ENCODE data around the gene CCR1.
"Not testable (repeated sequence)": the region's sequence is repeated elsewhere in the genome, so short reads cannot be mapped to it uniquely, and the experiment has no call there.

CCR1 gene

DNA sequence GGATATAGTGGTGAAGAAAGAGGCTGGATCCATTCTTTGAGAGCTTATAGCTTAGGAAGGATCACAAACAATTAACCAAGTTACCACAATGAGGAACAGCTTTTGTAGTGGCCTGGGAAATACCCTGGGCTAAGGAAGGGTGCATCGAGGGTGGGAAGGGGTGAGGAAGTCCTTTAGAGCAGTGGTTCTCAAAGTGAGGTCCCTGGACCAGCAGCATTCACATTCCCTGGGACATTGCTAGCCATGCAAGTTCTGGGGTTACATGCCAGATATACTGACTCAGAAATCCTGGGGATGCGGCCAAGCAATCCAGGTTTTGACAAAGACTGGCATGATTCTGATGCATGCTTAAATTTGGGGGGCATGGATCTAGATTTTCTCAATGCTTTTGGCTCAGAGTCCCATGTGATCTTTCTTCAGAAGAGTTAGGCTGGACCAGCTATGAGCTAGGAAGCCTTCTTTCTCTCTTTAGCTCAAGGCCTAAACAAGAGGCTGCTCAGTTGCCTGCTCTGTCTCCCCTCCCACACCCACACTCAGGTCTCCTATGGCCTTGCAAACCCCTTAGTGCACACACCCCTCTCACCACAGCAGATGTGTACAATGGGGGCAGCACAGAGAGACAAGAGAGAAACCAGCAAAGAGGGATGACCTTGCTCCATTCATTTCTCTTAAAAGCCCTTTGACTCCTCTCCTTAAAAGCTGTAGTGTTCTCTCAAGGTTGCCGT, 1.8 kb upstream of the CCR1 start:
- DNase-seq: no peak

DNA sequence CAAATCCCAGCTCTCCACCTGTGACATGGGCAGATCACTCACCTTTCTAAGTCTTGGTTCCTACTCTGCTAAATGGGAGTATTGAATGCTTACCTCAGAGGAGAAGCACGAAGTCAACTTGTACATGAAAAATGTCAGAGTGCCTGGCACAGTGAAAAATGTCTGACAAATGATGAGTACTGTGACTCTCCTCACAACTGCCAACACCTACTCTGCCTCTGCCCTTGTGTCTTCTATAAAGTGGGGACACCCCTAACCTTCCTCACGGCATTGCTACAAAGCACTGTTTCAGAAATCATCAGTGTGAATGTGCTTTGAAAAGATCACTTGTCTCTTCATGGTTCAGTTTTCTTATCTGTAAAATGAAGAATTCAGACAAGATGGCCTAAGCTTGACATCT, 940 bp upstream of the CCR1 start:
- DNase-seq: no peak

DNA sequence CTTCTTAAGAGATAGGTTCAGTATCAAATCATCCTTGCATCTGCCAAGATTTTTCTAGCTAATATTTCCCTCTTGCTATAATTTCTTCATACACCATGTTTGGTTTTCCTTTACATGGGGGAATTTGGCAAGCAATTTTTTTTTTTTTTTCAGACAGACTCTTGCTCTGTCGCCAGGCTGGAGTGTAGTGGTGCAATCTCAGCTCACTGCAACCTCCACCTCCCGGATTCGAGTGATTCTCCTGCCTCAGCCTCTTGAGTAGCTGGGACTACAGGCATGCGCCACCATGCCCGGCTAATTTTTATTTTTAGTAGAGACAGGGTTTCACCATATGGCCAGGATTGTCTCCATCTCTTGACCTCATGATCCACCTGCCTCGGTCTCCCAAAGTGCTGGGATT, 599 bp downstream of the CCR1 start:
- DNase-seq: not testable (repeated sequence)

DNA sequence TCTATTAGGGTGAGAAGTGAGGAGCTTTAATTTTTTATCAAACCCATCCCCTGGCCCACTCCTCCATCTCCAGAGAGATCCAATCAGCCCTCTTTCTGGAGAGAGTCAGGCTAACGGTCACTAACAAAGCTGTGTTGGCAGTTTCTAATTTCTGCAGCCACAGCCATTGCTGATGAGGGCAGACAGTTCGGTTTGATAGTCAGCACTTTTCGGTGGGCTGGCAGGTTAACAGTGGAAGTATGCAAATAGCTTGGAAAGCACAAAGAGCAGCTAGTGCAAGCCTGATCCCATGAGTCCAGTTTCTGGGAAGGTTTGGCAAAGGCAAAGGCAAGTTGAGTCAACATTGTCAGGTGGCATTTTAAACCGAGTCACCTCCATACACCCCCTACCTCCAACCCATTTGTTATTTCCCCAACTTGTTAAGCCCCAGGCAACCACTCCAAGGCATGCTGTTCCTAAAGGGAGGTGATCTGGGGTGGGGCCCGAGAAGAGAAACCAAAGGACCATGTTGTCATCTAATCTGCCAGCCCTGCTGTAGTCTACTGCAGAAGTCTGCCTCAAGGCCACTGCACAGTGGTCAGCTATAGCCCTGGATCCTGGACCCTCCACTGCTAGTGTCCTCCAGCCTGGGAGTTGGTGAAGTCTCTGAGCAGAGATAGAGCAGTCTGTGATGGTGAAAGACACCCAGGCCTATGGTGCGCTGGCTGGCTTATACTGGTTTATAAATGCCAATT, 1.7 kb downstream of the CCR1 start:
- no peak for DNase-seq

DNA sequence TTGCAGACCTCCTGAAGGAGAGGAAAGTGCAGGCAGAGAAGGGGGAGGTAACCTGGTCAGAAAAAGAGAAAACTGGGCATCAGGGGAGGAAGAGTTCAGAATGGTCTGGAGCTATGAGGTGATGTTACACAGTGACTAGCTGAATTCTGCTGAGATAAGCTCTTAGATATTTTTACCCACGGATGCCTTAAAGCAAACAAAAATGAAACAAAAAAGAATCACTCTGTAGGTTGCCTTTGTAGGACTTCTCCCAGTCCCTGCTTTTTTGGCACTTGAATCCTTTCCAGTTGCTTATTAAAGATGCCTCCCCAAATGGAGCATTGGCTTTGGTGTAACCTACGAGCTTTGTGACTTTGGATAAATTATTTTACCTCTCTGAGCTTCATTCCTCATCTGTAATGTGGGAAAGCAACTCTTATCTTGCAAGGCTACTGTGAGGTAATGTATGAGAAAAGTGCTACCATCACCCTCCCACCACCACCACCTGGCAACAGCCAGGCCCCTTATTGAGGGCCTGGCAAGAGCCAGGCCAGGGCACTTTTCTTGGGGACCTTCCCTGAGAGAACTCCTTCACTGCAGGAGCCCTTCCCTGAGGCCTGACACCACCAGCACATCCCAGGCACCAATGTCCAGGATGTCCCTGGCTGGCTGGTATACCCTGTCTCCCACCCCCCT, 2.7 kb downstream of the CCR1 start:
- DNase-seq: no peak

DNA sequence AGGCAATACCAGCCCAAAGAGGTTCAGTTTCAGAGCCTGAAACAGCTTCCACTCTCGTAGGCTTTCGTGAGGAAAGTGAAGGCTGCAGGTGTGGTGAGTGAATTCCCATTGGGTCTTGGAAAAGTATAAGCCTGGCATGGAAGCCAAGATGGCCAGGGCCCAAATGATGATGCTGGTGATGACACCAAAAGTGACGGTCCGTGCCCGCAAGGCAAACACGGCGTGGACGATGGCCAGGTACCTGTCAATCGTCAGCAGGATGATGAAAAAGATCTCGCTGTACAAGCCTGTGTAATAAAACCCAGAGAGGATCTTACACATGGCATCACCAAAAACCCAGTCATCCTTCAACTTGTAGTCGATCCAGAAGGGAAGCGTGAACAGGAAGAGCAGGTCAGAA, 4.4 kb downstream of the CCR1 start:
- no peak for DNase-seq

DNA sequence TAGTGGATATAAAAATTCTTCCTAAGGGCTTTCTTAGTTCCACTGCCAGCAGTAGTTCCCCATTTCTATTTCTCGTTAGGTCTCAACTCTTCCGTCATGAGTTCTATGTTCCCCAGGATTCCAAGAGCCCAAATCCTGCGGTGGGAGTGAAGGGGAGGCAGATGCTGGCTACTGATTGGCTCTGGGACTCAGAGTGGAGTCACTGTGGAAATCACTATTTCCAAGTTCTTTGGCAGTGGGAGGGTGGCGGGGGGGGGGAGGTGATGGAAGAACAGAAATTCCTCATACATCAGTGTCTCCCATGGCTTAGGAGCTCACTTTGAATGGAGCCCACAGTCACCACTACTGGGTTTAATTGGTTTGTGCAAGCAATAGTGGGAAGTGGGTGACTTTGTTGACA, 5.6 kb downstream of the CCR1 start:
- DNase-seq: no peak

DNA sequence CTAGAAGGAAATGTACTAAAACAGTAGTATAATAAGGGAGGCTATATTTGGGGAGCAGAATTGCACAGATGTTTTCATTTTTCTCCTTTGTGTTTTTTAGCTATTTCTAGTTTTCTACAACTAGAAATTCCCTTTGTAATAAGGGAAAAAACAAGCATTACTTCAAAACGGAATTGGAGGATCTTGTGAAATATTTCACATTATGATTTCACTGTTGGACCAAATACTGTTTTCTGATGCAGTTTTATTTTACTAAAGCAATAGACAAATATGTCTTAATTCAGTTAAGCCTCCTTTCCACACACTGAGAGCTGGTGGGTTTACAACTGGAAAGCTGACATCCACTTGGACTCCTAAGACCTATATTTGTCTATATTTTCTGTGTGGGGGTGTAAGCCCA, 7.3 kb downstream of the CCR1 start:
- DNase-seq: no peak

DNA sequence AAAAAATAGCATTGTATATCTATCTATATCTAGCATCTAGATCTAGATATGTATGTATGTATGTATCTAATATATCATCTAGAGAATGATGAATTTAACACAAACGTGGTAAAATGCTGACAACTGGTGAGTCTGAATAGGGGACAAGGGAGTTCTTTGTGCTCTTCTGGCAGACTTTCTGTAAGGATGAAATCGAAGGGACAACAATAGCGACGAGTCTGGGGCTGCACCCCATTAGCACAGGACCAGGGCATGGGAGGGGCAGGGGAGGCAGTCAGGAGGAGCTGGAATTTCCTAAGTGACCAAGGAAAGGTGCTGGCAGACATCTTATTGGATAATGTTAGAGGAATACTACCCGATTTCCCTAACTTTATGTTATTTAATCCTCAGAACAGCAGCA, 7.9 kb downstream of the CCR1 start:
- DNase-seq: no peak

DNA sequence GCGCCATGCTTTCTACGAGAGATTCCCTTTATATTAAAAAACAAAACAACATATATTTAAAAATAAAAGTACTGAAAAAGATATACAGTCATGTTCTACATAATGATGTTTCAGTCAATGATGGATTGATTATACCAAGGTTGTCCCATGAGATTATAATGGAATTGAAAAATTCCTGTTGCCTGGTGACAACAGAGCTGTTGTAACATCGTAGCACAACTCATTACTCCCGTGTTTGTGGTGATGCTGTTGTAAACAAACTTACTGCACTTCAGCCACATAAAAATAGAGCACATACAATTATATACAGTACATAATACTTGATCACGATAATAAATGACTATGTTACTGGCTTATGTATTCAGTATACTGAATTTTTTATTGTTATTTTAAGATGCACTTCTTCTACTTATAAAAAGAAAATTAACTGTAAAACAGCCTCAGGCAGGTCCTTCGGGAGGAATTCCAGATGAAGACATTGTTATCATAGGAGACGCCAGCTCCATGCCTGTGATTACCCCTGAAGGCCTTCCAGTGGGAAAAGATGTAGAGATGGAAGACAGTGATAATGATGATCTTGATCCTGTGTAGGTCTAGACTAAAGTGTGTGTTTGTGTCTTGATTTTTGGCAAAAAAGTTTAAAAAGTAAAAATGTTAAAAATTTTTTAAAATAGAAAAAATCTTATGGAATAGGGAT, 11.7 kb downstream of the CCR1 start:
- DNase-seq: no peak

DNA sequence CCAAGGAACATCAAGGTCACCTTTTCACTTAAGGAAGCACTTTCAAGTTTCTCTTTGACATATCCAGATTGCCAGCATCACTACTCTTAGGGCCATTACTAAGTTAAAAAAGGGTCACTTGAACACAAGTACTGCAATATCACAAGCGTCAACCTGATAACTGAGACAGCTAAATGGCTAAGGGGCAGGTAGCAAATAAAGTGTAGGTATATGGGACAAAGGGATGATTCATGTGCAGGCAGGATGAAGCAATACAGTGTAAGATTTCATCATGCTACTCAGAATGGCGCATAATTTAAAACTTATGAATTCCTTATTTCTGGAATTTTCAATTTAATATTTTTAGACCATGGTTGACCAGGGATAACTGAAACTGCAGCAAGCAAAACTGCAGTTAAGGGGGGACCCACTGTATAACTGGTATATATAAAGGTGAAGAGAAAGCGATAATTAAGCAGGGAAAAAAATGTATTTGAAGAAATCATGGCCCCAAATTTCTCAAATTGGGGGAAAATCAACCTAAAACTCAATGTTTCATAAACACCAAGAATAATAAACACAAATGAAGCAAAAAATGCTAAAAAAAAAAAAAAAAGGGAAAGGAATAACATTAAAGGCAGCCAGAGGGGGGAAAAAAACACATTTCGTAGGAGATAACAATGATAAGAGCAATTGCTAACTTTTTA, 13.1 kb downstream of the CCR1 start:
- DNase-seq: no peak

DNA sequence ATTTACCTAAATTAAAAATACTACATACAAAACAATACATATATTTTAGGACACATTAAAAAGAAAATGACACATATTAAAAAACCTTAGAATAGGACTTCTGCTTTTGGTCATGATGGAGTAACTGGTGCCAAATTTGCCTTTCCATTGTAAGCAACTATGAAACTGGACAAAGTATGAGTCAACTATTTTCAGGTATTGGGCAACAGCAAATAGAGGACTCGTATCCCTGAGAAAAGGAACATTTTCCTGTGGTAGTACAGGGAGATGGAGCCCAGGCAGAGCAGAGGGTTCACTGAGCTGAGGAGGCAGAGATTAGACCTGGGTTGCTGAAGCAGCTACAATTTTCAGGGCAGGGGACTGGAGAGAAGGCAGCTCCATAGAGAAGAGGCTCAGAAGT, 14.7 kb downstream of the CCR1 start:
- DNase-seq: no peak

DNA sequence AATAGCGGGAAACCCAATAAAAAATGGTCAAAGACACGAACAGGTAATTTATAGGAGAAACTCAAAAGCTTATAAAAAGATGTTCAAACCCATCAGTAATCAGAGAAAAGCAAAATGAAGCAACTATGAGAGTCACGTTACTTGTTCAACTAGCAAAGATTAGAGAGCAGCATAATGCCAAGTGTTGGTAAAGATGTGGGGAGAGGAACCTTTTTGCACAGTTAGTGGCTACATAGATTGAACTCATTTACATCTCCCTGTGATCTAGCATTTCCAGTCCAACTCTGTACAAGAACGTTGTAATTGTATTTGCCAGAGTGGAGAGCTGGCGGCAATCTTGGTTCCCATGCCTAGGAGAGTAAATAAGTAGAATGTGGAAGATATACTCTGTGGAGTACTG, 15.2 kb downstream of the CCR1 start:
- no peak for DNase-seq

DNA sequence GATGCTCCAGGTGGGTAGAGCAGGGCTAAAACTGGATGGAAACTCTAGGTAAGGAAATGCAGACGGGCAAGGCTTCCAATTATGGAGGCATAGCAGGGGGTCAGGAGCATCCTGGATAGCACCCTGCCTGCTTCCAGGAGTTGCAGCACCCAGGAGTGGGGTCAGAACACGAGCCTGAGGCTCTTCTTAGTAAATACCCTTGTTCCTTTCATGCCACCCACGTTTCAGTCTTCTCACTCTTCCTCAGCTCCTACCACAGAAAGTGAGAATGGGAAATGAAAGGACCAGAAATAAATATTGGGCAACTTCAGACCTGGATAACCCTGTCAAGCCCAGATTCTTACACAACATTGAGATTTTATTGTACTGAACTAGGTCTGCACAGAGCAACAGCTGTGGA, 16.4 kb downstream of the CCR1 start:
- DNase-seq: no peak

DNA sequence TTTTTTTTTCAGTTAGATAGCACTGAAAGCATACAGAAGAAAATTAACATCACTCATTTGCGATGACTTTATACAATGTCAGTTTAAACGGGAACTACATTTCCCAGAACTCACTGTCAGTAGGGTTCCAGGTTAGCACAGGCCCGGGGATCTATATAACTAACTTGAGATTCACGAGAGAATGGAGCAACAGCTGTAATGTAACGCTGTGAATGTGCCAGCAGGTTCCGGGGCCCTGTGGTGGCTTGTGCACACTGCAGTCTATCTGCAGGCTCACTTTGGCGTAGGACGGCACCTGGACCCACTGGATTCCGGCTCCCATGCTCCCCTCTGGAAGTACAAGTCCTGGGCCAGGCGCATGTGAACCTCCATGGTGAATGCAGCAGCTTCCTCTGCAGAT, 19.4 kb downstream of the CCR1 start:
- no peak for DNase-seq

DNA sequence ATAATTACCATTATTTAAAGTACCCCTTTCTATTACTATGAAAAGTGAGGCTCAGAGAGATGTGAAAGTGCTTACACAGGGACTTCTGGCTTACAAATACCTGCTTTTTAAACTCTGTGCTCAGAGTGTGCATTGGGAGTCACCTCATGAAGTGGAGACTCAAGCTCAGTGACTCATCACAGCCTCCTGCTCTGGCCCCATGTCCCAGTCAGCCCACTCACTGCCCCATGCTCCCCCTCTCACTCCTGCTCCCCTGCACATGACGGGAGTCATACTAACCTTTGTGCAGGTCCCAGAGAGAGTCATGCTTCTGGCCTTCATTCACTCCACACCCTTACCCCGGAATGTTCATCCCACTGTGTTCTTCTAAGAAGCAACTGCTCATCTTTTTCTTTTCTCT, 20.2 kb downstream of the CCR1 start:
- no peak for DNase-seq

DNA sequence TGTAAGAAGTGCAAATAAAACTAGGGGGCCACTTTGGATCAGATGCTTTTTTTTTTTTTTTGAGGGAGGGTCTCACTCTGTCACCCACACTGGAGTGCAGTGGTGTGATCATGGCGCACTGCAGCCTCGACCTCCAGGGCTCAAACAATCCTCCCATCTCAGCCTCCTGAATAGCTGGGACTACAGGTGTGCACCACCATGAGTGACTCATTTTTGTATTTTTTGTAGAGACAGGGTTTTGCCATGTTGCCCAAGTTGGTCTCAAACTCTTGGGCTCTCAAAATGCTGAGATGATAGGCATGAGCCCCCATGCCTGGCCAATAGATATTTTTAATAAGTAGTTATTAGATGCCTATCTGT, 20.8 kb downstream of the CCR1 start:
- DNase-seq: no peak

DNA sequence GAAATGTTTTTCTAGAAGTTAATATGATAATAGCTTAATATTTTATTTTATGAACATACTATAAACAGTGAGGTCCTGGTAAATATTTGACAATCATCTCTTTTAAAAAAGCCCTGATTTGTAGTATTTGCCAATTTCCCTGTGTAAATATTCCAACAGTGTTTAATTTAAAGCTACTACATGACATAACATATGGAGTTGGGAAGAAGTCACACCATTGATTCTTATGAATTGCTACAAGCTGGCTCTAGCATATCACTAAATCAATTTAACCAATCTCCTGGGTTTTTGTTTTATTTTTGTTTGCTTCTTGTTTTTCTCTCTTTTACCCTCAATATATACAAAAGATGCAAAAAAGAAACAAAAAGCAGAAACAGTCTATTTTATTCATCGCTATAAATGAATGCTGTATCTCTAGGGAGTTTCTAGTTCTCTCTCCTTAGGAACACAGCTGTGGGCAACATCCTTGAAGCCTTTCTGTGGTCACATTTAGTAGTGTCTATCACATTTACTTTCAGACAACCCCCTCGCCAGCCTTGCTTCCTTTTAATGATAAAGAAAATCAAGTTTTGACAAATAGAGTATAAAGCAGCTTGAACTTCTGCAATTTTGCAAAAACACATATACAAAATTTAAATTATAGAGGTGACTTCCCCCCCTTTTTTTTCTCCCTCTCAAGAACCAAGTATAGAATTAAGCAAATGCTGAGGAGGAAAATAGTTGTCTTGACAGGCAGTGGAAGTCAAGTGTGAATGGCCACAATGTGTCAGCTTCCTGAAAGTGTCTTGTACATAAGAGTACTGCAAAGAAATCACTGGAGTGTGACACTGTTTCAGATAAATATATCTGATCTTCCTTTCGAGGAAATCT, 21.4 kb downstream of the CCR1 start:
- peak; percentile 51 for DNase-seq

DNA sequence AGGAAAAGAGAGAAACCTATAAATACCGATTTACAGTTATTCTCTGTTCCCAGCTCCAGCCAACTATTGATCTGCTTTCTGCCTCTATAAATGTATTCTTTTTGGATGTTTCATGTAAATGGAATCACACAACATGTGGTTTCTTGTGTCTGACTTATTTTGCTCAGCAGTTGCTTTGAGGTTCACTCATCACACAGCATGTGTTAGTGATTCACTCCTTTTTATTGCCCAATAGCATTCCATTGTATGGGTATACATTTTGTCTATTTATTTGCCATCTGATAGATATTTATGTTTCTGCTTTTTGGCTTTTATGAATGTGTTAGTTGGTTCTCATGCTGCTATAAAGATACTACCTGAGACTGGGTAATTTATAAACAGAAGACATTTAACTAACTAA, 23.6 kb downstream of the CCR1 start:
- DNase-seq: peak; percentile 34

DNA sequence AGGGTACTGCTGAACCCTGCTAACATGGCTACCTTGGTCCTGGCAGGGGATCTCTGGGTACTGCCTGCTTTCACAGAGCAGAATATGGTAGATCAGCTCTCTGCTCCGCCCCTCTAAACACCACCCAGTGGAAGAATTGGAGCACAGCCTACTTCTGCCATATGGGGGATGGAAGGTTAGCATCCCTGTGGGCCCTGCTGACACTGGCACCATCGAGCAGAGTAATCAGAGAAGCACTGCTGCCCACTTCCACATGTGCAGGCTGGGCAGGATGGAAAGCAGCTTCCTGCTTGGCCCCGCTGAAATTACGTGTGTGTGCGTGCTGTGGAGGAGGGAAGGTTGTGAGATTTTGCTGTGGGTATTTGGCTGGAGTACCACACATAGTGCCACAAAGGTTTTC, 24.8 kb downstream of the CCR1 start:
- DNase-seq: no peak

DNA sequence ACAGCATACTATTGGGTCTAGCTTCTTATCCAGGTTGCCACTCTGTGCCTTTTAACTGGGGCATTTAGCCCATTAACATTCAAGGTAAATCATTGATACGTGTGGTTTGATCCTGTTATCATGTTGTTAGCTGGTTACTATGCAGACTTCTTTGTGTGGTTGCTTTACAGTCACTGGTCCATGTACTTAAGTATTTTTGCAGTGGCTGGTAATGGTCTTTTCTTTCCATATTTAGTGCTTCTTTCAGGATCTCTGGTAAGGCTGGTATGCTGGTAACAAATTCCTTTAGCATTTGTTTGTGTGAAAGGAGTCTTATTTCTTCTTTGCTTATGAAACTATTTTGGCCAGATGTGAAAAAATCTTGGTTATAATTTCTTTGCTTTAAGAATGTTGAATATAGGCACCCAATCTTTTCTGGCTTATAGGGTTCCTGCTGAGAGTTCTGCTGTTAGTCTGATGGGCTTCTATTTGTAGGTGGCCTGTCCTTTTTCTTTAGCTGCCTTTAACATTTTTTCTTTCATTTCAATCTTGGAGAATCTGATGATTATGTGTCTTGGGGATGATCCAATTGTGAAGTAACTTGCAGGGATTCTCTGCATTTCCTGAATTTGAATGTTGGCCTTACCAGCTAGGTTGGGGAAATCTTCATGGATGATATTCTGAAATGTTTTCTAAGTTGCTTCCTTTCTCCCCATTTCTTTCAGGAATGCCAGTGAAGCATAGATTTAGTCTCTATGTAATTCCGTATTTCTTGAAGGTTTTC, 39.3 kb downstream of the CCR1 start:
- no peak for DNase-seq

Measured in activated CD4-positive, alpha-beta T cell treated with anti-CD3 and anti-CD28 coated beads, Interleukin-10, Interleukin-2, amounts not matched to agents 100 ng/mL and 50 ng/mL, durations not matched to agents 16 hours and 8 hours (primary cell).